Transverse colon (tissue), 4 donors: ENCODE measurements around the gene RERG. TPM values are rescaled to one million over a fixed set of nuclear protein-coding genes. Genes with fewer than 3 reads are reported as not detected.

ENCODE experiments used
- DNase-seq: peaks from one replicate; pipeline ENCODE4 v3.0.0-alpha.2; 2019
- H3K27ac ChIP-seq, 4 donors: fragments of 200-600 bp; sonication (generic); 2 replicates each; pipeline ENCODE4 v1.5.1; 2016 to 2018; ENCODE audit warnings: inconsistent platforms in 4 of 4
- H3K27me3 ChIP-seq: fragments of 200-600 bp; sonication (generic); 2 replicates; pipeline ENCODE4 v1.5.1; 2017; ENCODE audit warnings: inconsistent platforms
- H3K36me3 ChIP-seq, 4 donors: fragments of 200-600 bp; sonication (generic); 2 replicates each; pipeline ENCODE4 v1.5.1; 2017 to 2019; ENCODE audit warnings: inconsistent platforms in 4 of 4
- H3K4me1 ChIP-seq, 4 donors: fragments of 200-600 bp; sonication (generic); 2 replicates each; pipeline ENCODE4 v1.5.1; 2017 to 2020; ENCODE audit warnings: inconsistent platforms in 4 of 4
- H3K4me3 ChIP-seq, 4 donors: fragments of 200-600 bp; sonication (generic); 1 replicate in 1 of 4; 2 replicates in 3 of 4; pipeline versions ENCODE4 v1.5.1 to v1.6.1; 2017 to 2019; ENCODE audit warnings: inconsistent platforms in 4 of 4
- H3K9me3 ChIP-seq, 2 donors: fragments of 200-600 bp; sonication (generic); 2 replicates each; pipeline ENCODE4 v1.5.1; 2017 to 2019; ENCODE audit warnings: inconsistent platforms in 2 of 2
- CTCF ChIP-seq, 5 experiments: fragments of 200-600 bp in 3 of 5; fragments of 450-650 bp in 2 of 5; sonication (generic) in 3 of 5; IDR thresholded peaks; 1 replicate in 2 of 5; 2 replicates in 3 of 5; pipeline ENCODE4 v1.5.1; 2016 to 2017; ENCODE audit warnings: antibody characterized with exemption in 5 of 5, inconsistent platforms in 3 of 5, mild to moderate bottlenecking in 2 of 5, moderate library complexity in 1 of 5
- EP300 ChIP-seq: sonication (generic); formaldehyde crosslinking; IDR thresholded peaks from one replicate; pipeline ENCODE4 v1.6.1; 2017; ENCODE audit warnings: antibody characterized with exemption, low read depth
- POLR2A ChIP-seq: fragments of 450-650 bp; IDR thresholded peaks from one replicate; pipeline ENCODE4 v1.6.1; 2016; ENCODE audit warnings: antibody characterized with exemption, mild to moderate bottlenecking, moderate library complexity
- POLR2AphosphoS5 ChIP-seq, 3 donors: sonication (generic); formaldehyde crosslinking; IDR thresholded peaks; one replicate each; pipeline ENCODE4 v1.6.1; 2016; ENCODE audit warnings: antibody characterized with exemption in 3 of 3
- WGBS, 2 donors: methylation state at CpG; one replicate each; pipeline ENCODE4 v1.1.5; 2018; ENCODE audit warnings: low coverage in 1 of 2; 5-methylcytosine and 5-hydroxymethylcytosine counted together
- in situ Hi-C, 4 donors: fragments of 200-750 bp; cut with MboI; loops; one replicate each; pipeline versions ENCODE4 v1.15.0 to v1.15.1; 2017; ENCODE audit warnings: low sequenced_read_pairs in 3 of 4, low pct_ligation_motif_present in 1 of 4, low pct_unique_long_range_greater_than_20kb in 1 of 4
- intact Hi-C: fragments of 100-400 bp; cut with DNase I; formaldehyde crosslinking; loops from one replicate; pipeline ENCODE4 v1.15.1; 2023; ENCODE audit warnings: low total_unique reads
- total RNA-seq, 4 donors: library from RNA; depleted of rRNA; stranded (reverse); fragments of >200 nt; gene quantifications; one replicate each; pipeline ENCODE4 v1.1.0, GENCODE V29; 2016

Gene RERG
- total RNA-seq, 4 donors from 2014 or later = 3.6 to 12.6 (median 8.6) TPM

GRCh38 chr12:15201456-15201855 is 19.8 kb downstream of the RERG start:
- Histone ChIP-seq H3K4me1 (peaks cover 4 to 22% (median 7%) of the 10 kb centered on the region in 4 donors), H3K36me3 (no peaks in the 10 kb centered on the region), H3K4me3 (no peak overlapping the region), H3K27me3 (no peaks in the 10 kb centered on the region), H3K9me3 (no peaks in the 10 kb centered on the region), H3K27ac (peak overlapping the region in 3 of 4 donors; percentile 39 to 56 (median 47))
- in situ Hi-C loops = no loop called here
- DNase-seq = no peak
- TF ChIP-seq CTCF (IDR thresholded peaks at IDR 0.05) = no peak
- no peak for TF ChIP-seq EP300
- TF ChIP-seq POLR2A = no peak
- no peak for TF ChIP-seq POLR2AphosphoS5 (IDR thresholded peaks at IDR 0.05)
- intact Hi-C loops = no loop called here

- DNase-seq = no peak
- peaks cover 3 to 22% (median 7%) of the 10 kb centered on the region in 4 donors for H3K4me1 ChIP-seq
- TF ChIP-seq CTCF (IDR thresholded peaks at IDR 0.05) = no peak
- no peak for TF ChIP-seq POLR2A
- TF ChIP-seq POLR2AphosphoS5 (IDR thresholded peaks at IDR 0.05) = no peak
- no peak for TF ChIP-seq EP300
- no peak overlapping the region for H3K4me3 ChIP-seq
- 73 to 78% methylated on average over 1 of the region's 1 CpG for WGBS, 2 donors
- in situ Hi-C loops (no loop called here), intact Hi-C loops (no loop called here)
- no peaks in the 10 kb centered on the region for H3K27me3 ChIP-seq
- H3K27ac ChIP-seq = peak overlapping the region; percentile 2 to 56 (median 43)
- H3K9me3 ChIP-seq = no peaks in the 10 kb centered on the region
- no peaks in the 10 kb centered on the region for H3K36me3 ChIP-seq
Measured at GRCh38 chr12:15201056-15201455, 20.2 kb downstream of the RERG start.

DNA sequence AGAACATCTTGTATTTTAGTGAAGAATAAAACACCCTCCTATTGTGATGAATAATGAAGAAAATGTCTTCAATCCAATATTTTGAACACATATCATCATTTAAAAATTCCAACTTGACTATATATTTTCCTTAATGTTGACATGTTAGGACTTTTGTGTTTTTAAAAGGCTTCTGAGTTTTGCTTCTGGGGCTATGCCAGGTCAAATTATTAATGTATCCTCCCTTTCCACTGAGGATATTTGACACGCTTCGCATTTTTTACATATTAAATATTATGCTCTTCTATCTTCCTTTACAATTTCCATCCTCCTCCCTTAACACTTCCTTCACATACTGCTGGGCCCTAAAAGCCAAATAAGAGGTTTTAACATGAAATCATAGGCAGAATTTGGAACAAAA is 20.6 kb downstream of the RERG start:
- H3K9me3 ChIP-seq = no peaks in the 10 kb centered on the region
- intact Hi-C loops = no loop called here
- in situ Hi-C loops = no loop called here
- 78 to 85% methylated on average over 2 of the region's 2 CpGs for WGBS, 2 donors
- no peak overlapping the region for H3K4me3 ChIP-seq
- no peaks in the 10 kb centered on the region for H3K36me3 ChIP-seq
- no peak for DNase-seq
- H3K27ac ChIP-seq = peak overlapping the region; percentile 2 to 56 (median 43)
- H3K4me1 ChIP-seq = peaks cover 0 to 18% (median 7%) of the 10 kb centered on the region in 4 donors
- no peak for TF ChIP-seq EP300
- TF ChIP-seq POLR2A = no peak
- TF ChIP-seq POLR2AphosphoS5 (IDR thresholded peaks at IDR 0.05) = no peak
- no peak for TF ChIP-seq CTCF (IDR thresholded peaks at IDR 0.05)
- no peaks in the 10 kb centered on the region for H3K27me3 ChIP-seq

DNA sequence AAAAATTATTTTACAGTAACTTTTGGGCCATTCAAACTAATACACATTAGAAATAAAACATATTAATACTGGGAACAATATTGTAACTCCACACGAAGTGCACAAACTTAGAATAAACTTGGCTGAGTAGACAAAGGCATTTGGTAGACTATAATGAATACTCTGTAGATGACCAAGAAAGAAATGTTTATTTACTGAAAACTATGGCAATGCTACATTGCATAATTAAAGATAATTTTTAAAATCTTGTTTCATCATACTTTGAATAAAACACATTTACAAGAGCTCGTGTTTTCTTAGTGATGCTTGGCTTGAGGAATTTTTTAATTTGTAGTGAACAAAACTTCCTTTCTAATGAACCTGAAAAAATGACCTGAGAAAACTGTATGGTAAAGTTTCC is 21.3 kb downstream of the RERG start:
- Histone ChIP-seq H3K27me3 (no peaks in the 10 kb centered on the region), H3K9me3 (no peaks in the 10 kb centered on the region), H3K36me3 (no peaks in the 10 kb centered on the region), H3K4me3 (no peak overlapping the region), H3K27ac (peak overlapping the region in 2 of 4 donors; percentile 39 to 56), H3K4me1 (peaks cover 2 to 20% (median 9%) of the 10 kb centered on the region in 4 donors)
- intact Hi-C loops = no loop called here
- no peak for DNase-seq
- in situ Hi-C loops = no loop called here
- TF ChIP-seq POLR2AphosphoS5 (IDR thresholded peaks at IDR 0.05) (no peak), POLR2A (no peak)
- WGBS, 2 donors = 59% methylated on average over 2 of the region's 2 CpGs
